Mesothelial cell of epicardium (in vitro differentiated cells): ENCODE data around the gene STUB1. TPM values are rescaled to one million over a fixed set of nuclear protein-coding genes. Genes with fewer than 3 reads are reported as not detected.

ENCODE experiments used
- DNase-seq, 2 experiments: peaks; one replicate each; pipeline ENCODE4 v3.0.0; 2021; ENCODE audit warnings: low spot score in 2 of 2; ENCODE audit not compliant: unreplicated experiment in 2 of 2
- H3K27ac Mint-ChIP-seq: 2 replicates; pipeline ENCODE4 v1.8.0; 2021; ENCODE audit warnings: mixed read lengths
- H3K27me3 Mint-ChIP-seq: 2 replicates; pipeline ENCODE4 v1.8.0; 2021; ENCODE audit warnings: low read depth, mixed read lengths
- H3K36me3 Mint-ChIP-seq: 2 replicates; pipeline ENCODE4 v1.8.0; 2021; ENCODE audit warnings: mixed read lengths
- H3K4me1 Mint-ChIP-seq: 2 replicates; pipeline ENCODE4 v1.8.0; 2021; ENCODE audit warnings: mixed read lengths
- H3K4me3 Mint-ChIP-seq: 2 replicates; pipeline ENCODE4 v1.8.0; 2021; ENCODE audit warnings: mild to moderate bottlenecking, moderate library complexity, mixed read lengths
- H3K9me3 Mint-ChIP-seq: 2 replicates; pipeline ENCODE4 v1.8.0; 2021; ENCODE audit warnings: mixed read lengths
- total RNA-seq: library from RNA; stranded (reverse); gene quantifications from 3 replicates; pipeline ENCODE4 v1.2.1, GENCODE V29; 2021
- TF ChIP-seq, protein P1 (sequence below): fragments of 200-600 bp; sonication (generic); IDR thresholded peaks from one replicate; pipeline ENCODE4 v1.5.0; 2021; ENCODE audit warnings: antibody characterized with exemption; ENCODE audit not compliant: unreplicated experiment

Gene STUB1
- total RNA-seq, 1 donor from 2014 or later, result 69.4 TPM

DNA sequence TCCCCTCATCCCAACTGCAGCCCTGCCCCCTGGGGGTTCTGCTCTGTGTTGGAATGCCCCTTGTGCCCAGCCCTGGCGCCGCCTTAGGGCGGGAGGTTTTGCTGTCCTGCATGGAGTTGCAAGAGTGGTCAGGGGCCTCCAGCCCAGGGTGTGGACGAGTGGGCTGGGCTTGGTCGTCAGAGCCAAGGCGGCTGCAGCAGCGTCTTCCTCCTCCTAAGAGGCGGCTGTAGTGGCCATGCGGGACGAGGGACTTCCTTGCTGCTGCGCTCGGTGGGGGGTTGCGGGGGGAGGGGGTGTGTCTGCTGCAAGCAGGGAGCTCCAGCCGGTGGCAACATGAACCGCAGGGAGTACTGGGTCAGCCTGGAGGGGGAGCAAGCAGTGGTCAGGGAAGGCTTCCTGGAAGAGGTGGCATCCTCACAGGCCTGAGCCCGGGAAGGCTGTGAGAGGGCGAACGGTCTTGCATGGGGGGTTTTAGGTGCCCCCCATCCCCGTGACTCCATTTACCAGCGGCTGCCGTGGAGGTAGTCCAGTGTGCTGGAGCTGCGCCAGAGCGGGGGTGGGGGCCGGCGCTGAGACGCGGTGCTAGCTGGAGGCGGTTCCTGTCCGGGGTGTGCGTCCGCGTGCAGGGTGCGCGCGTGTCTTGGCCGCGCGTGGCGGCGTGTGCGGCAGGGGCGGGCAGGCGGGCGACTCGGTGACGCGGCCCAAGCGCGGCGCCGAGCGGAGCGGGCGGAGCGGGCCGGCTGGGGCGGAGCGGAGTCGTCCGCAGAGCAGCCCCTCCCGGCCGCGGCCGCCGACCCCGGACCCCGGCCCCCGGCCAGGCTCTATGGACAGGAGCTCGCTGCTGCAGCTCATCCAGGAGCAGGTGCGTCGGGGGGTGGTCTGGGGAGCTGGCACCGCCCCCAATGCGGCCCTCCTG is 5.0 kb upstream of the STUB1 start, which contains the start of gene RHBDL1:
Gene RHBDL1 (plus strand): TSS at position 704 of the 916 bp plus-strand sequence. CDS start 120 bp downstream, at position 824.
- no peak within 1 kb of the TSS for H3K27ac Mint-ChIP-seq
- H3K9me3 Mint-ChIP-seq, result no peaks in the 10 kb centered on the region
- TF ChIP-seq, protein P1, sequence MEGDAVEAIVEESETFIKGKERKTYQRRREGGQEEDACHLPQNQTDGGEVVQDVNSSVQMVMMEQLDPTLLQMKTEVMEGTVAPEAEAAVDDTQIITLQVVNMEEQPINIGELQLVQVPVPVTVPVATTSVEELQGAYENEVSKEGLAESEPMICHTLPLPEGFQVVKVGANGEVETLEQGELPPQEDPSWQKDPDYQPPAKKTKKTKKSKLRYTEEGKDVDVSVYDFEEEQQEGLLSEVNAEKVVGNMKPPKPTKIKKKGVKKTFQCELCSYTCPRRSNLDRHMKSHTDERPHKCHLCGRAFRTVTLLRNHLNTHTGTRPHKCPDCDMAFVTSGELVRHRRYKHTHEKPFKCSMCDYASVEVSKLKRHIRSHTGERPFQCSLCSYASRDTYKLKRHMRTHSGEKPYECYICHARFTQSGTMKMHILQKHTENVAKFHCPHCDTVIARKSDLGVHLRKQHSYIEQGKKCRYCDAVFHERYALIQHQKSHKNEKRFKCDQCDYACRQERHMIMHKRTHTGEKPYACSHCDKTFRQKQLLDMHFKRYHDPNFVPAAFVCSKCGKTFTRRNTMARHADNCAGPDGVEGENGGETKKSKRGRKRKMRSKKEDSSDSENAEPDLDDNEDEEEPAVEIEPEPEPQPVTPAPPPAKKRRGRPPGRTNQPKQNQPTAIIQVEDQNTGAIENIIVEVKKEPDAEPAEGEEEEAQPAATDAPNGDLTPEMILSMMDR, result no peak
- H3K4me3 Mint-ChIP-seq, result peak within 1 kb of the TSS; percentile 56
- no peaks in the 10 kb centered on the region for H3K36me3 Mint-ChIP-seq
- H3K27me3 Mint-ChIP-seq, result peaks cover 10% of the 10 kb centered on the region
- DNase-seq, result no peak
- H3K4me1 Mint-ChIP-seq, result peaks cover 5% of the 10 kb centered on the region

DNA sequence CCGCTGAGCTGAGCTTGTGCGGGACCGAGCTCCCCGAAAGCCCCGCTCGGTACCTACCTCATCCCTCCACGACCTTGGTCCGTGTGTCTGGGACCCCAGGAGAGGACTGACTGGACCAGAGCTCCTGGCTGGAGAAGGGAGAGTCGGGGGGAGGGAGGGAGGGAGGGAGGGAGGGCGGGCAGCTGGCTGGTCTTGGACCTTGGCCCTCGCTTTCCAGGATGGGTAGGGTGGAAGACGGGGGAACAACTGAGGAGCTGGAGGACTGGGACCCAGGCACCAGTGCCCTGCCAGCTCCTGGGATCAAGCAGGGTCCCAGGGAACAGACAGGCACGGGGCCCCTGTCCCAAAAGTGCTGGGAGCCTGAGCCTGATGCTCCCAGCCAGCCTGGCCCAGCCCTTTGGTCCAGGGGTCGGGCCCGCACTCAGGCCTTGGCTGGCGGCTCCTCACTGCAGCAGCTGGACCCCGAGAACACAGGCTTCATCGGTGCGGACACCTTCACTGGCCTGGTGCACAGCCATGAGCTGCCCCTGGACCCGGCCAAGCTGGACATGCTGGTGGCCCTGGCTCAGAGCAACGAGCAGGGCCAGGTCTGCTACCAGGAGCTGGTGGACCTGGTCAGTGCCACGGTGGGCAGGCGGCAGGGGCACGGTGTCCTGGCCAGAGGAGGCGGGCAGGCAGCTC is 4.2 kb upstream of the STUB1 start:
- Mint-ChIP-seq H3K27ac (no peak overlapping the region), H3K9me3 (no peaks in the 10 kb centered on the region), H3K27me3 (peaks cover 10% of the 10 kb centered on the region), H3K4me1 (peaks cover 7% of the 10 kb centered on the region), H3K36me3 (no peaks in the 10 kb centered on the region), H3K4me3 (no peak overlapping the region)
- TF ChIP-seq, protein P1, result no peak
- DNase-seq, result no peak

DNA sequence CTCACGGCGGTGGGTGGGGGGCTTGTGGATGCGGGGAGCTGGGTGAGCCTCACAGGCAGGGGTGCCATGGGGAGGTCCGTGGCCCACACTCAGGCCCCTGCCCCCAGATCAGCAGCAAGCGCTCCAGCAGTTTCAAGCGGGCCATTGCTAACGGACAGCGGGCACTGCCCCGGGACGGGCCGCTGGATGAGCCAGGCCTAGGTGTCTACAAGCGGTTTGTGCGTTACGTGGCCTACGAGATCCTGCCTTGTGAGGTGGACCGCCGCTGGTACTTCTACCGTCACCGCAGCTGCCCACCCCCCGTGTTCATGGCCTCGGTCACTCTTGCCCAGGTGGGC is 3.7 kb upstream of the STUB1 start:
- no peak for DNase-seq
- Mint-ChIP-seq H3K27ac (no peak overlapping the region), H3K4me3 (no peak overlapping the region), H3K4me1 (peaks cover 12% of the 10 kb centered on the region), H3K36me3 (no peaks in the 10 kb centered on the region), H3K9me3 (no peaks in the 10 kb centered on the region), H3K27me3 (peaks cover 10% of the 10 kb centered on the region)
- TF ChIP-seq, protein P1, result no peak

DNA sequence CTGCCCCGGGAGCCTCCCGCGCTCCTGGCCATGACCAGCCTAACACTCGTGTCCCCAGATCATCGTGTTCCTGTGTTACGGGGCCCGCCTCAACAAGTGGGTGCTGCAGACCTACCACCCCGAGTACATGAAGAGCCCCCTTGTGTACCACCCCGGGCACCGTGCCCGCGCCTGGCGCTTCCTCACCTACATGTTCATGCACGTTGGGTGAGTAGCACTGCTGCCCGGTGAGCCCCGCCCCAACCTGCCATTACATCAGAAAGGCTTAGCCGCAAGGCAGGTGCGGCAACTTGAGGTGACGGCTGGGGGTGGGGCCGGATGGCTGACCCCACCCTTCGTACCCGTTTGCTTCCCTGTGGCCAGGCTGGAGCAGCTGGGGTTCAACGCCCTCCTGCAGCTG is 3.3 kb upstream of the STUB1 start:
- Mint-ChIP-seq H3K36me3 (peaks cover 4% of the 10 kb centered on the region), H3K27ac (no peak overlapping the region), H3K4me1 (peaks cover 15% of the 10 kb centered on the region), H3K27me3 (peaks cover 10% of the 10 kb centered on the region), H3K4me3 (no peak overlapping the region), H3K9me3 (no peaks in the 10 kb centered on the region)
- no peak for DNase-seq
- TF ChIP-seq, protein P1, result no peak

DNA sequence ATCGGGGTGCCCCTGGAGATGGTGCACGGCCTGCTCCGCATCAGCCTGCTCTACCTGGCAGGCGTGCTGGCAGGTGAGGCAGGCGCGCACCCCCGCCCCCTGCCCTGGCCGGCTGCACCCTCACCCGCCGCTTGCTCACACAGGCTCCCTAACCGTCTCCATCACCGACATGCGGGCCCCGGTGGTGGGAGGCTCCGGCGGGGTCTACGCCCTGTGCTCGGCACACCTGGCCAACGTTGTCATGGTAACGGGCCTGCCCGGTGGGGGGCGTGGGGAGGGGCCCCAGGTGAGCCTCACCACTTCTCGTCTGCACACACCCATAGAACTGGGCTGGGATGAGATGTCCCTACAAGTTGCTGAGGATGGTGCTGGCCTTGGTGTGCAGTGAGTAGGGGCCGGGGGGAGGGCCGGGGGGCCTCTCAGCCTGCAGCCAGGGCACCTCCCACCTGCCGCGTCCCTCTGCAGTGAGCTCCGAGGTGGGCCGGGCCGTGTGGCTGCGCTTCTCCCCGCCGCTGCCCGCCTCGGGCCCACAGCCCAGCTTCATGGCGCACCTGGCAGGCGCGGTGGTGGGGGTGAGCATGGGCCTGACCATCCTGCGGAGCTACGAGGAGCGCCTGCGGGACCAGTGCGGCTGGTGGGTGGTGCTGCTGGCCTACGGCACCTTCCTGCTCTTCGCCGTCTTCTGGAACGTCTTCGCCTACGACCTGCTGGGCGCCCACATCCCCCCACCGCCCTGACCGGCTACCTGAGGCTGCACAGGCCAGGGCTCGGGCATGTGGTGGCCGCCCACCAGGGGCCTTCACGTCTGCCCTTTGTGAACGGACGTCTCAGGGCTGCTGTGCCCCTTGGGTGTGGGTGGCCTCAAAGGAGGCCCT is 2.7 kb upstream of the STUB1 start:
- H3K4me1 Mint-ChIP-seq, result peaks cover 17% of the 10 kb centered on the region
- no peak overlapping the region for H3K27ac Mint-ChIP-seq
- TF ChIP-seq, protein P1, result no peak
- peaks cover 10% of the 10 kb centered on the region for H3K27me3 Mint-ChIP-seq
- H3K4me3 Mint-ChIP-seq, result no peak overlapping the region
- H3K36me3 Mint-ChIP-seq, result peaks cover 8% of the 10 kb centered on the region
- no peak for DNase-seq
- H3K9me3 Mint-ChIP-seq, result no peaks in the 10 kb centered on the region
